WTC11 (cell line): ENCODE measurements around the gene PSEN1.

Source experiments
- CREM ChIP-seq: sonication (generic); formaldehyde crosslinking; IDR thresholded peaks from 2 replicates; pipeline ENCODE4 v1.8.1; 2022; ENCODE audit warnings: mild to moderate bottlenecking, missing genetic modification reagents, moderate library complexity
- CTCF ChIP-seq: fragments of 200-600 bp; IDR thresholded peaks from 2 replicates; pipeline ENCODE4 v1.8.0; 2022; ENCODE audit warnings: antibody characterized with exemption
- ETV6 ChIP-seq: sonication (generic); formaldehyde crosslinking; IDR thresholded peaks from 2 replicates; pipeline ENCODE4 v1.8.1; 2022; ENCODE audit warnings: mild to moderate bottlenecking, missing genetic modification reagents
- FOXJ3 ChIP-seq: sonication (generic); formaldehyde crosslinking; IDR thresholded peaks from 2 replicates; pipeline ENCODE4 v1.9.0; 2021; ENCODE audit warnings: missing genetic modification reagents, mild to moderate bottlenecking, borderline replicate concordance
- JUN ChIP-seq: sonication (generic); formaldehyde crosslinking; IDR thresholded peaks from 2 replicates; pipeline ENCODE4 v1.8.0; 2023; ENCODE audit warnings: mild to moderate bottlenecking, missing genetic modification reagents
- NR2C2 ChIP-seq: sonication (generic); formaldehyde crosslinking; IDR thresholded peaks from 2 replicates; pipeline ENCODE4 v1.8.0; 2022; ENCODE audit warnings: mild to moderate bottlenecking, missing genetic modification reagents
- RELA ChIP-seq: sonication (generic); formaldehyde crosslinking; IDR thresholded peaks from 2 replicates; pipeline ENCODE4 v1.8.1; 2022; ENCODE audit warnings: missing genetic modification reagents, mild to moderate bottlenecking, borderline replicate concordance
- SMAD3 ChIP-seq: sonication (generic); formaldehyde crosslinking; IDR thresholded peaks from 2 replicates; pipeline ENCODE4 v1.8.0; 2022; ENCODE audit warnings: missing genetic modification reagents, mild to moderate bottlenecking, borderline replicate concordance
- ZNF263 ChIP-seq: sonication (generic); formaldehyde crosslinking; IDR thresholded peaks from 2 replicates; pipeline ENCODE4 v1.8.1; 2022; ENCODE audit warnings: low read depth, mild to moderate bottlenecking, moderate library complexity, missing genetic modification reagents

- TF ChIP-seq CTCF (no peak), SMAD3 (no peak), ZNF263 (CRISPR knock-in tag) (no peak), NR2C2 (no peak), CREM (CRISPR knock-in tag) (no peak), ETV6 (no peak), RELA (CRISPR knock-in tag) (no peak), JUN (CRISPR knock-in tag) (no peak), FOXJ3 (CRISPR knock-in tag) (no peak)
Measured at GRCh38 chr14:73264080-73264884, 128.0 kb downstream of the PSEN1 start.
